GM23338 (cell line): ENCODE data around the gene DLG5. TPM values are rescaled to one million over a fixed set of nuclear protein-coding genes. Genes with fewer than 3 reads are reported as not detected.

Experiments
- ATAC-seq: fragments of 200-7000 bp; cut with Tn5 transposase; 3 replicates; pipeline ENCODE4 v1.9.1; 2020
- DNase-seq: peaks from one replicate; pipeline ENCODE4 v3.0.0-alpha.2; 2015; ENCODE audit warnings: low spot score
- H2AFZ ChIP-seq: fragments of 200-600 bp; sonication (generic); 2 replicates; pipeline ENCODE4 v1.8.0; 2016; ENCODE audit warnings: antibody characterized with exemption, mild to moderate bottlenecking, moderate library complexity
- H3F3A ChIP-seq: fragments of 200-600 bp; sonication (generic); replicated peaks from 2 replicates; pipeline ENCODE4 v1.8.0; 2017; ENCODE audit warnings: antibody characterized with exemption, mixed run types, low read depth
- H3K27ac ChIP-seq: fragments of 200-600 bp; sonication (generic); 2 replicates; pipeline ENCODE4 v1.6.1; 2016; ENCODE audit warnings: low read depth
- H3K27me3 ChIP-seq: fragments of 200-600 bp; sonication (generic); 2 replicates; pipeline ENCODE4 v1.8.0; 2016; ENCODE audit warnings: mild to moderate bottlenecking, mixed run types, moderate library complexity; ENCODE audit not compliant: insufficient read depth
- H3K36me3 ChIP-seq: fragments of 200-600 bp; sonication (generic); 2 replicates; pipeline ENCODE4 v1.8.0; 2016; ENCODE audit warnings: mild to moderate bottlenecking; ENCODE audit not compliant: insufficient read depth
- H3K4me1 ChIP-seq: fragments of 200-600 bp; sonication (generic); 2 replicates; pipeline ENCODE4 v1.8.0; 2016; ENCODE audit warnings: mild to moderate bottlenecking, moderate library complexity; ENCODE audit not compliant: insufficient read depth
- H3K4me2 ChIP-seq: fragments of 200-600 bp; sonication (generic); 2 replicates; pipeline ENCODE4 v1.7.1; 2017; ENCODE audit warnings: mixed run types
- H3K4me3 ChIP-seq: fragments of 200-600 bp; sonication (generic); 2 replicates; pipeline ENCODE4 v1.6.1; 2016; ENCODE audit warnings: mixed run types
- H3K79me2 ChIP-seq: fragments of 200-600 bp; sonication (generic); replicated peaks from 2 replicates; pipeline ENCODE4 v1.8.0; 2017; ENCODE audit warnings: mild to moderate bottlenecking; ENCODE audit not compliant: insufficient read depth
- H3K9me2 ChIP-seq: fragments of 200-600 bp; sonication (generic); 2 replicates; pipeline ENCODE4 v1.8.0; 2017; ENCODE audit not compliant: insufficient read depth
- H4K20me1 ChIP-seq: fragments of 200-600 bp; sonication (generic); replicated peaks from 2 replicates; pipeline ENCODE4 v1.8.0; 2017; ENCODE audit warnings: mild to moderate bottlenecking; ENCODE audit not compliant: insufficient read depth
- H3K27ac Mint-ChIP-seq: 2 replicates; pipeline ENCODE4 v1.8.0; 2020; ENCODE audit warnings: inconsistent platforms, mild to moderate bottlenecking, moderate library complexity, mixed read lengths
- H3K27me3 Mint-ChIP-seq: 3 replicates; pipeline ENCODE4 v1.8.0; 2022; ENCODE audit warnings: low read depth, mild to moderate bottlenecking, moderate library complexity, mixed read lengths, inconsistent platforms; ENCODE audit not compliant: insufficient read depth, poor library complexity
- H3K36me3 Mint-ChIP-seq: 3 replicates; pipeline ENCODE4 v1.8.0; 2021; ENCODE audit warnings: low read depth, mild to moderate bottlenecking, inconsistent platforms, moderate library complexity, mixed read lengths
- H3K4me1 Mint-ChIP-seq: 3 replicates; pipeline ENCODE4 v1.8.0; 2020; ENCODE audit warnings: mild to moderate bottlenecking, inconsistent platforms, mixed read lengths
- H3K4me3 Mint-ChIP-seq: 3 replicates; pipeline ENCODE4 v1.8.0; 2021; ENCODE audit warnings: moderate library complexity, mild to moderate bottlenecking, inconsistent platforms, mixed read lengths
- H3K9me3 Mint-ChIP-seq: 3 replicates; pipeline ENCODE4 v1.8.0; 2020; ENCODE audit warnings: moderate library complexity, mild to moderate bottlenecking, inconsistent platforms, mixed read lengths
- CREB1 ChIP-seq: fragments of 250-450 bp; sonication (Bioruptor Pico); IDR thresholded peaks from 2 replicates; pipeline ENCODE4 v1.5.0; 2020; ENCODE audit warnings: low read depth, mild to moderate bottlenecking, moderate library complexity
- CTCF ChIP-seq, 2 experiments: fragments of 200-600 bp in 1 of 2; sonication (generic) in 1 of 2; conservative IDR thresholded peaks; 2 replicates each; pipeline versions ENCODE4 v1.5.1 to v1.6.1; 2016 to 2017; ENCODE audit warnings: antibody characterized with exemption in 2 of 2, low read depth in 2 of 2, mild to moderate bottlenecking in 2 of 2, moderate library complexity in 1 of 2
- EZH2 ChIP-seq: fragments of 200-600 bp; sonication (generic); IDR thresholded peaks from one replicate; pipeline ENCODE4 v1.8.0; 2017; ENCODE audit warnings: antibody characterized with exemption, mild to moderate bottlenecking, low read depth; ENCODE audit not compliant: unreplicated experiment
- EZH2phosphoT487 ChIP-seq: fragments of 200-600 bp; sonication (generic); IDR thresholded peaks from one replicate; pipeline ENCODE4 v1.8.1; 2018; ENCODE audit warnings: antibody characterized with exemption; ENCODE audit not compliant: unreplicated experiment
- JUNB ChIP-seq: IDR thresholded peaks from one replicate; pipeline ENCODE4 v1.6.1; 2016; ENCODE audit warnings: antibody characterized with exemption; ENCODE audit not compliant: unreplicated experiment
- POLR2AphosphoS5 ChIP-seq: IDR thresholded peaks from 2 replicates; pipeline ENCODE4 v1.6.1; 2016; ENCODE audit warnings: antibody characterized with exemption, low read depth
- ZNF114 ChIP-seq: fragments of 250-450 bp; sonication (Bioruptor Pico); IDR thresholded peaks from 2 replicates; pipeline ENCODE4 v1.5.0; 2020; ENCODE audit warnings: mild to moderate bottlenecking, moderate library complexity
- ZNF331 ChIP-seq: fragments of 250-450 bp; sonication (Bioruptor Pico); IDR thresholded peaks from 2 replicates; pipeline ENCODE4 v1.5.0; 2020; ENCODE audit warnings: low read depth, mild to moderate bottlenecking, moderate library complexity
- polyA plus RNA-seq: library from polyadenylated mRNA; unstranded; fragments of >200 nt; fragmentation: Nextera tagmentation; extraction: Ambion mirVana; gene quantifications from 2 replicates; pipeline ENCODE4 v1.2.1, GENCODE V29; 2016
- total RNA-seq: library from RNA; depleted of rRNA; stranded (reverse); fragments of >200 nt; shearing (Covaris generic); gene quantifications from 2 replicates; pipeline ENCODE4 v1.2.3, GENCODE V29; 2014
- TF ChIP-seq, protein P1 (sequence below): IDR thresholded peaks from 2 replicates; pipeline ENCODE4 v1.6.1; 2016; ENCODE audit warnings: antibody characterized with exemption
- TF ChIP-seq, protein P2 (sequence below): fragments of 250-450 bp; sonication (Bioruptor Pico); IDR thresholded peaks from 2 replicates; pipeline ENCODE4 v1.5.0; 2020; ENCODE audit warnings: mild to moderate bottlenecking, moderate library complexity

The DLG5 gene
- total and polyA plus RNA-seq, 2 experiments from 2014 or later: 7.4 to 66.6 TPM

DNA sequence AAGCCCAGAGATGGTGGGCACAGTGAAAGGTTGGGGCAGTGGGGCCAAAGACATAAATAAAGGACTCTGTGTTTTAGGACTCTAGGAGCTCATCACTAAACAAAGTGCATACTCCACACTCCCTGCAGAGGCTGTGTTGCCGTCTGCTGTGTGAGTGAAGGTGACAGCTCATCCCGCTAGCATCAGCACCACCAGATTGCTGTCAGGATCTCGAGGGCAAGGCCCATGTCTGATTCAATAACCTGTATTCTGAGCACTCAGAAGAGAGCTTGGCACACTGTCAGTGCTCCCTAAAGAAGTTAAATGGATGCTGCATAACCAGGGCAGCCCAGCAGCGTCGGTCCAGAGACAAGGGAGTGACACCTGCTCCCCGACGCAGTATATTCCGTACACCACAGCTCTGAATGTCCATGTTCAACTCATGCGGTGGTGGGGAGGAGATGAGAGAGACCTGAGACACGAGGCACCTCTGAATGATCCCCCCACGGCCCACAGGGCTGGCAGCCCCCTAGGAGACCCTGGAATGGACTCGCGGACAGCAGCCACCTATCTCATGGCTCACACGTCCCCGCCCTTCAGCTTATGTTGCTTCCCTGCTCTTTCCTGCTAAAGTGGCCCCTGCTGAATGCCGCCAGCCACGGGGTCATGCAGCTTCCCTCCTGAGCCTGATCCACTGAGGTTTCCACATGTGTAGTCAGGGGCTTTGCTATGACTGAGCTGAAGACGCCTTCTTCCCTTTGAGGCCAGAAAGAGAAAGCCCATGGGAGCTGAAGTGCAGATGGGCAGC is 156.3 kb downstream of the DLG5 start (continued):
- TF ChIP-seq EZH2phosphoT487 (no peak), POLR2AphosphoS5 (no peak)
- TF ChIP-seq, protein P1, sequence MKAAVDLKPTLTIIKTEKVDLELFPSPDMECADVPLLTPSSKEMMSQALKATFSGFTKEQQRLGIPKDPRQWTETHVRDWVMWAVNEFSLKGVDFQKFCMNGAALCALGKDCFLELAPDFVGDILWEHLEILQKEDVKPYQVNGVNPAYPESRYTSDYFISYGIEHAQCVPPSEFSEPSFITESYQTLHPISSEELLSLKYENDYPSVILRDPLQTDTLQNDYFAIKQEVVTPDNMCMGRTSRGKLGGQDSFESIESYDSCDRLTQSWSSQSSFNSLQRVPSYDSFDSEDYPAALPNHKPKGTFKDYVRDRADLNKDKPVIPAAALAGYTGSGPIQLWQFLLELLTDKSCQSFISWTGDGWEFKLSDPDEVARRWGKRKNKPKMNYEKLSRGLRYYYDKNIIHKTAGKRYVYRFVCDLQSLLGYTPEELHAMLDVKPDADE: no peak

DNA sequence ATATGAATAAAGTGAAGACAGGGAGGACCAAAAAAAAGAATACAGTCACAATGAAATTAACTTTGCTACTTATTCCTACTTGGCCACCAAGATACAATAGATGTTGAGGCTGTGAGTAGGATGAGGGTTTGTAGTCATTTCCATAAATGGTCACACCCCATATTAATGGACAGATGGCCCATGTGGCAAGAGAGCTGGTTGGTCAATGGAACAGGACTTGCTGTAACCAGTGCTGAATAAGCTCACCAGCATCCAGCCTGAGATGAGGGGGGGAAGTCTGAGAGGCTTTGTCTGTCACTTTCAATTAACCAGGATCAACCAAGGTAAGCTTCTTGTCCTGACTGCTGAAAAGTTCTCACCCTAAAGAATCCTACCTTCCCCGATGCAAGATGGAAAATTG is 158.5 kb downstream of the DLG5 start:
- Histone ChIP-seq H3K4me1 (no peaks in the 10 kb centered on the region), H3K36me3 (no peaks in the 10 kb centered on the region), H3K4me3 (no peak overlapping the region), H3F3A (no peaks in the 10 kb centered on the region), H3K27me3 (no peaks in the 10 kb centered on the region), H3K27ac (no peak overlapping the region), H3K4me2 (no peak overlapping the region), H3K79me2 (no peaks in the 10 kb centered on the region), H3K9me2 (0 out of 2 replicates have a peak, but pooled peaks cover 4% of the 10 kb centered on the region), H2AFZ (no peak overlapping the region), H4K20me1 (no peaks in the 10 kb centered on the region)
- peaks cover 5% of the 10 kb centered on the region for H3K27me3 Mint-ChIP-seq
- H3K4me3 Mint-ChIP-seq: no peak overlapping the region
- no peaks in the 10 kb centered on the region for H3K36me3 Mint-ChIP-seq
- peaks cover 11% of the 10 kb centered on the region for H3K4me1 Mint-ChIP-seq
- DNase-seq (no peak), ATAC-seq (no peak)
- H3K27ac Mint-ChIP-seq: no peak overlapping the region
- H3K9me3 Mint-ChIP-seq: no peaks in the 10 kb centered on the region
- TF ChIP-seq JUNB: no peak
- TF ChIP-seq, protein P1: no peak
- TF ChIP-seq CREB1: no peak
- TF ChIP-seq CTCF (conservative IDR thresholded peaks at IDR 0.05; ENCODE audit: low read depth in 2 of 2): no peak
- no peak for TF ChIP-seq POLR2AphosphoS5
- no peak for TF ChIP-seq ZNF114 (CRISPR knock-in tag)
- TF ChIP-seq EZH2: no peak
- TF ChIP-seq, protein P2, sequence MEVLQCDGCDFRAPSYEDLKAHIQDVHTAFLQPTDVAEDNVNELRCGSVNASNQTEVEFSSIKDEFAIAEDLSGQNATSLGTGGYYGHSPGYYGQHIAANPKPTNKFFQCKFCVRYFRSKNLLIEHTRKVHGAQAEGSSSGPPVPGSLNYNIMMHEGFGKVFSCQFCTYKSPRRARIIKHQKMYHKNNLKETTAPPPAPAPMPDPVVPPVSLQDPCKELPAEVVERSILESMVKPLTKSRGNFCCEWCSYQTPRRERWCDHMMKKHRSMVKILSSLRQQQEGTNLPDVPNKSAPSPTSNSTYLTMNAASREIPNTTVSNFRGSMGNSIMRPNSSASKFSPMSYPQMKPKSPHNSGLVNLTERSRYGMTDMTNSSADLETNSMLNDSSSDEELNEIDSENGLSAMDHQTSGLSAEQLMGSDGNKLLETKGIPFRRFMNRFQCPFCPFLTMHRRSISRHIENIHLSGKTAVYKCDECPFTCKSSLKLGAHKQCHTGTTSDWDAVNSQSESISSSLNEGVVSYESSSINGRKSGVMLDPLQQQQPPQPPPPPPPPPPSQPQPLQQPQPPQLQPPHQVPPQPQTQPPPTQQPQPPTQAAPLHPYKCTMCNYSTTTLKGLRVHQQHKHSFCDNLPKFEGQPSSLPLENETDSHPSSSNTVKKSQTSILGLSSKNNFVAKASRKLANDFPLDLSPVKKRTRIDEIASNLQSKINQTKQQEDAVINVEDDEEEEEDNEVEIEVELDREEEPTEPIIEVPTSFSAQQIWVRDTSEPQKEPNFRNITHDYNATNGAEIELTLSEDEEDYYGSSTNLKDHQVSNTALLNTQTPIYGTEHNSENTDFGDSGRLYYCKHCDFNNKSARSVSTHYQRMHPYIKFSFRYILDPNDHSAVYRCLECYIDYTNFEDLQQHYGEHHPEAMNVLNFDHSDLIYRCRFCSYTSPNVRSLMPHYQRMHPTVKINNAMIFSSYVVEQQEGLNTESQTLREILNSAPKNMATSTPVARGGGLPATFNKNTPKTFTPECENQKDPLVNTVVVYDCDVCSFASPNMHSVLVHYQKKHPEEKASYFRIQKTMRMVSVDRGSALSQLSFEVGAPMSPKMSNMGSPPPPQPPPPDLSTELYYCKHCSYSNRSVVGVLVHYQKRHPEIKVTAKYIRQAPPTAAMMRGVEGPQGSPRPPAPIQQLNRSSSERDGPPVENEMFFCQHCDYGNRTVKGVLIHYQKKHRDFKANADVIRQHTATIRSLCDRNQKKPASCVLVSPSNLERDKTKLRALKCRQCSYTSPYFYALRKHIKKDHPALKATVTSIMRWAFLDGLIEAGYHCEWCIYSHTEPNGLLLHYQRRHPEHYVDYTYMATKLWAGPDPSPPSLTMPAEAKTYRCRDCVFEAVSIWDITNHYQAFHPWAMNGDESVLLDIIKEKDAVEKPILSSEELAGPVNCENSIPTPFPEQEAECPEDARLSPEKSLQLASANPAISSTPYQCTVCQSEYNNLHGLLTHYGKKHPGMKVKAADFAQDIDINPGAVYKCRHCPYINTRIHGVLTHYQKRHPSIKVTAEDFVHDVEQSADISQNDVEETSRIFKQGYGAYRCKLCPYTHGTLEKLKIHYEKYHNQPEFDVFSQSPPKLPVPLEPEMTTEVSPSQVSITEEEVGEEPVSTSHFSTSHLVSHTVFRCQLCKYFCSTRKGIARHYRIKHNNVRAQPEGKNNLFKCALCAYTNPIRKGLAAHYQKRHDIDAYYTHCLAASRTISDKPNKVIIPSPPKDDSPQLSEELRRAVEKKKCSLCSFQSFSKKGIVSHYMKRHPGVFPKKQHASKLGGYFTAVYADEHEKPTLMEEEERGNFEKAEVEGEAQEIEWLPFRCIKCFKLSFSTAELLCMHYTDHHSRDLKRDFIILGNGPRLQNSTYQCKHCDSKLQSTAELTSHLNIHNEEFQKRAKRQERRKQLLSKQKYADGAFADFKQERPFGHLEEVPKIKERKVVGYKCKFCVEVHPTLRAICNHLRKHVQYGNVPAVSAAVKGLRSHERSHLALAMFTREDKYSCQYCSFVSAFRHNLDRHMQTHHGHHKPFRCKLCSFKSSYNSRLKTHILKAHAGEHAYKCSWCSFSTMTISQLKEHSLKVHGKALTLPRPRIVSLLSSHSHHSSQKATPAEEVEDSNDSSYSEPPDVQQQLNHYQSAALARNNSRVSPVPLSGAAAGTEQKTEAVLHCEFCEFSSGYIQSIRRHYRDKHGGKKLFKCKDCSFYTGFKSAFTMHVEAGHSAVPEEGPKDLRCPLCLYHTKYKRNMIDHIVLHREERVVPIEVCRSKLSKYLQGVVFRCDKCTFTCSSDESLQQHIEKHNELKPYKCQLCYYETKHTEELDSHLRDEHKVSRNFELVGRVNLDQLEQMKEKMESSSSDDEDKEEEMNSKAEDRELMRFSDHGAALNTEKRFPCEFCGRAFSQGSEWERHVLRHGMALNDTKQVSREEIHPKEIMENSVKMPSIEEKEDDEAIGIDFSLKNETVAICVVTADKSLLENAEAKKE (CRISPR knock-in tag): no peak
- TF ChIP-seq EZH2phosphoT487: no peak
- TF ChIP-seq ZNF331 (CRISPR knock-in tag): no peak
